Dermis microvascular lymphatic vessel endothelial cell (primary cell): Measurements from ENCODE around the gene HRAS. TPM values are rescaled to one million over a fixed set of nuclear protein-coding genes. Genes with fewer than 3 reads are reported as not detected.

Experiments
- DNase-seq, 2 donors: peaks; one replicate each; pipeline versions ENCODE4 v3.0.0 to v3.0.0-alpha.2; 2010; ENCODE audit warnings: low read depth in 2 of 2
- total RNA-seq: library from RNA; depleted of rRNA; stranded (reverse); fragments of >200 nt; gene quantifications from 2 replicates; pipeline ENCODE4 v1.2.1, GENCODE V29; 2014

Gene HRAS
- total RNA-seq, 1 donor from 2014 or later = 50.6 TPM

DNA sequence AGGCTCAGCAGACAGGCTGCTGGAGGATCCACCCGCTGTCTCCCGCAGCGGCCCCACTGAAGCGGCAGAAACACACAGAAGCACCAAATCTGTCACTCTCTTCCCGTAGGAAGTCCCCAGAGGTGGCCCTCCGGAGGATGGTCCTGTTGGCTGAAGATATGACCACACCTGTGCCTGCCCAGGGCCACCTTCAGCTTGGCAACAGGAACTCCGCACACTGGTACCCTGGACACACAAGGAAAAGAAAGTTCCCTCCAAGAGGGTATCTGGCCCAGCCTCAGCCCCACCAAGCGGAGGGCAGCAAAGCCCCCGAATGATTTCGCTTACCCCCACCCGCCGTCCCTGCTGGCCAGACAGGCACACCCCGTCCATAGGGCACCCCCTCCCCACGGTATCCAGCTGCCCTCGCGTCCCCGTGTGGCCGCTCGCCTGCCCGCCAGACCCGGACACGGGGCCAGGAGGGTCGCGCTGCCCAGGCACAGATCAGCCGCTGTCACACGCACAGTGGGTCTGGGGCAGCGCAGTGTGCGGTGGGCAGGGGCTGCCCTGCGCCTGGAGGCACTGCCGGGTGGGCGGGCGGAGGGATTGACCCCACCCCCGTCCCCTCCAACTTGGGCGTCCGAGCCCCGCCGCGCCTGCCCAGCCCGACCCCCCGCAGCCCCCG is 32.4 kb upstream of the HRAS start:
- DNase-seq = no peak

DNA sequence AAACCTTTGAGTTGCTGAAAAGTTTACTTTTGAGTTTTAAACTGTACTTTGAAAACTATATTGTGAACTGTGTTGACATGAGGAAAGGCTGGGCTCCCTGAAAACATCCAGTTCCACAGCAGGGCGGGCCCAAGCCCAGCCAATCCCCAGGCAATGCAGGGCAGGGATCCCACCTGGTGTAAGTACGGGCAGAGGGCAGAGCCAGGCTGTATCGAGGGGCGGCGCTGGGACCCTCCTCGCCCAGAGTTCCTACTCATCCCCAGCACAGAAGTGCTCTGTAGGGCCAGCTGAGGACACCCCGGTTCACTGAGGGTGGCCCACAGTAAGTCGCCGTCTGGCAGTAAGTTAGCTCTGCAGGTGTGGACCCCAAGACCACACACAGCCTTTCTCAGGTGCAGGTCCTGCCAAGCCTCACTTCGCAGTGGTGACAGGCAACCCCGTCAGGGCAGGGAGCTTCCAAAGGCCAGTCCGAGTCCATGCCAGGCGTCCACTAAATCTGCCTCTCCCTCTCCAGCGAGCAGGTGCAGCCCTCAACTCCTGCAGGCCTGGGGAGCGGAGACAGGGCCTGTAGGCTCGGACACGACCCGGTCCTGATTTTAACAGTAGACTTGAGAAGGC is 31.7 kb upstream of the HRAS start:
- DNase-seq = no peak

DNA sequence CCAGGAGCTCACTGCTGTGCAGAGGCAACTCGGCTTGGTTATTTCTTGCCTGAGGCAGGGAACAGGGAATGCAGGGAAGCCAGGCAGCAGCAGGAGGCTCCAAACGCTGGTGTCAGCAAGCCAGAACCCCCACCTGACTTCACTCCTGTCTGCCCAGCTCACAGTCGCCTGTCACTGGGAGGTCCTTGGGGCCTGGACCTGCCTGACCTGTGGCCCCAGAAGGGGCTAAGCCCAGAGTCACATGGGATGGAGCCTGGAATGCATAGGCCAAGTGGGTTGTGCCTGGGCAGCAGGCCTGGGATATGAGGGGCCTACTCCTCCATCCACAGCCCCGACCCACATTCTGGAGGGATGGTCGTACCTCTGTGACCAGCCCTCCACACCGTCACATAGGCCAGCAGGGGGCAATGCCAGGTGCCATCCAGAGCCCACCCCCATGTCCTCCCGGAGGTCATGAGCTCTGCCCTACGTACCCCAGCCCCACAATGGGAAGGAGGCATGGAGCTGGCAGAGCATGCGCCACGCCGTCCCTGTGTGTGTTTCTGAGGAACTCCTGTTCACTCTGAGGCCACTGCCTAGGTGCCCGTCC is 30.6 kb upstream of the HRAS start:
- no peak for DNase-seq

DNA sequence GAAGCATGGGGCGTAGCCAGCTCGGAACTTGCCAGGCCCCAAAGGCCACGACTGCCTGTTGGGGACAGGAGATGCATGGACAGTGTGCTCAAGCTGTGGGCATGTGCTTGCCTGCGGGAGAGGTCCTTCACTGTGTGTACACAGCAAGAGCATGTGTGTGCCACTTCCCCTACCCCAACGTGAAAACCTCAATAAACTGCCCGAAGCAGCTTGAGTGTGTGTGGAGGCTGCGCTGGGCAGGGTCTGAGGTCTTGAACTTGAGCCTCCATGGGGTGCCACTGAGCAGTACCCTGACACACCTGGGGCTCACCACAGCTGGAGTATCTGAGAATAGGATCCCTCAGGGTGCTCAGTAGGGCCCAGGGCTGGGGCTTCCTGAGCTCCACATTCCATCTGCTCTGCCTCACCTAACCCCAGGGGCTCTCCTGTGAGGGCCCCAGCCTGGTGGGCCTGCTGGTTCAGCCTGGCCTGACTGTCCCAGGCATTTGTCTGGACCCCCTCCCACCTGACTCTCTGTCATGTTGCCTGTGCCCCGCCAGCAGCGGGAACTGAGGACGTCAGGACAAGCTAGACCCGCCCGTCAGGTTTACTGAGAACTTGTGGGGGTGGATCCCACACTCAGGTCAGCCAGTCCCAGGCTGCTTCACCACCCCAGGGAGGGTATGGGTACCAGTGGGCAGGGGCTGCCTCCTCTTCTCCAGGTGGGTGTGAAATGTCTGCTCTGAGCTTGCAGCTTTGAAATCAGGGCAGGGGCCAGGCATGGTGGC is 28.6 kb upstream of the HRAS start:
- no peak for DNase-seq

DNA sequence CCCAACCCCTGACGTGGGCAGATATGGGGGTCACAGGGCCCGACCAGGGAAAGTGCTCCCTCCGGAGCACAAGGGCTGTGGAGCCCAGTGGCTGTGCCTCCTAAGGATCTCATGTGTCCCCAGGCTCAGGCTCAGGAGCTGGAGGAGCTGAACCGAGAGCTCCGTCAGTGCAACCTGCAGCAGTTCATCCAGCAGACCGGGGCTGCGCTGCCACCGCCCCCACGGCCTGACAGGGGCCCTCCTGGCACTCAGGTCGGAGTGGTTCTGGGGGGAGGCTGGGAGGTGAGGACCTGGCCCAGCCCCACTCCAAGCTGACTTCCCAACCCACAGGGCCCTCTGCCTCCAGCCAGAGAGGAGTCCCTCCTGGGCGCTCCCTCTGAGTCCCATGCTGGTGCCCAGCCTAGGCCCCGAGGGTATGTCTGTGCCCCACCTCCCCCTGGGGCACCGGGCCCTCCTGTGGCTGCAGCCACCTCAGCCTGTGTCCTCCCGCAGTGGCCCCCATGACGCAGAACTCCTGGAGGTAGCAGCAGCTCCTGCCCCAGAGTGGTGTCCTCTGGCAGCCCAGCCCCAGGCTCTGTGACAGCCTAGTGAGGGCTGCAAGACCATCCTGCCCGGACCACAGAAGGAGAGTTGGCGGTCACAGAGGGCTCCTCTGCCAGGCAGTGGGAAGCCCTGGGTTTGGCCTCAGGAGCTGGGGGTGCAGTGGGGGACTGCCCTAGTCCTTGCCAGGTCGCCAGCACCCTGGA is 27.9 kb upstream of the HRAS start:
- no peak for DNase-seq

DNA sequence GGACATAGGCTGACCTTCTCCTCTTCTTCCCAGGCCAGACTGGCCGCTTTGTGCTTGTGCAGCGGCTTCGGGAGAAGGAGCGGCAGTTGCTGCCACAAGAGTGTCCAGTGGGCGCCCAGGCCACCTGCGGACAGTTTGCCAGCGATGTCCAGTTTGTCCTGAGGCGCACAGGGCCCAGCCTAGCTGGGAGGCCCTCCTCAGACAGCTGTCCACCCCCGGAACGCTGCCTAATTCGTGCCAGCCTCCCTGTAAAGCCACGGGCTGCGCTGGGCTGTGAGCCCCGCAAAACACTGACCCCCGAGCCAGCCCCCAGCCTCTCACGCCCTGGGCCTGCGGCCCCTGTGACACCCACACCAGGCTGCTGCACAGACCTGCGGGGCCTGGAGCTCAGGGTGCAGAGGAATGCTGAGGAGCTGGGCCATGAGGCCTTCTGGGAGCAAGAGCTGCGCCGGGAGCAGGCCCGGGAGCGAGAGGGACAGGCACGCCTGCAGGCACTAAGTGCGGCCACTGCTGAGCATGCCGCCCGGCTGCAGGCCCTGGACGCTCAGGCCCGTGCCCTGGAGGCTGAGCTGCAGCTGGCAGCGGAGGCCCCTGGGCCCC is 26.8 kb upstream of the HRAS start:
- DNase-seq = no peak

DNA sequence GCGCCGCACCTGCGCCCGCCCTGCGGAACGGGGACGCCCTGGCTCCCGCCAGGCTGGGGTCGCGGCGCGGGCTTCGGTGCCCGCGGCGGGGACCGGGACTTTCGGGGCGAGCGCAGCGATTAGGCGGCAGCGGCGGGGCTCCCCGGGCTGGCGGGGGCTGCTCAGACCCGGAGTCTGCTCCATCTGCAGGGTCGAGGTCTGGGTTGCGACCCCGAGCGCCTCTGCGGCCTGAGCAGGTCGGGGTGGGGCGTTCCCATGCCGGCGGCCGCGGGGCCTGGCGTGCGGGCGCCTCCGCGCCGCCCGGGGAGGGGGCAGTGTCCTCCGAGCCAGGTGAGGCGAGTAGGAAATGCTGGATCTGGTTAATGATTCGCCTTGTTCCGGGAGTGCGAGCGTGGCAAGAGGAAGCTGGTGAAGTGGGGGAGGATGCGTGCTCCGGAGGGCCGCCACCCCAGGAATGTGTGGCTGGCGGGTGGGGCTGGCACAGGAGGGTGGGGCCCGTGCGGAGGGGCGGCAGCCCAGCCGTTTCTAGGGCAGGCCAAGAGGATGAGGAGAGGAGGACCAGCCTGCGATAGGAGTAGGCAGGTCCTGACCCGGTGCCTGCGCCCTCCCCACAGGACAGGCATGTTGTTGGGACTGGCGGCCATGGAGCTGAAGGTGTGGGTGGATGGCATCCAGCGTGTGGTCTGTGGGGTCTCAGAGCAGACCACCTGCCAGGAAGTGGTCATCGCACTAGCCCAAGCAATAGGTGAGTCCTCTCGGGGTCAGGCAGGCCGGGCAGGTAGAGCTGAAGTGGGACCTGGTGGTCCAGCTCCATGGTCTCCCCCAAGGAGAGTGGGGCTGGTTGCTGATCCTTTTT is 26.0 kb upstream of the HRAS start:
- peak in 1 of 2 donors; percentile 23 for DNase-seq

DNA sequence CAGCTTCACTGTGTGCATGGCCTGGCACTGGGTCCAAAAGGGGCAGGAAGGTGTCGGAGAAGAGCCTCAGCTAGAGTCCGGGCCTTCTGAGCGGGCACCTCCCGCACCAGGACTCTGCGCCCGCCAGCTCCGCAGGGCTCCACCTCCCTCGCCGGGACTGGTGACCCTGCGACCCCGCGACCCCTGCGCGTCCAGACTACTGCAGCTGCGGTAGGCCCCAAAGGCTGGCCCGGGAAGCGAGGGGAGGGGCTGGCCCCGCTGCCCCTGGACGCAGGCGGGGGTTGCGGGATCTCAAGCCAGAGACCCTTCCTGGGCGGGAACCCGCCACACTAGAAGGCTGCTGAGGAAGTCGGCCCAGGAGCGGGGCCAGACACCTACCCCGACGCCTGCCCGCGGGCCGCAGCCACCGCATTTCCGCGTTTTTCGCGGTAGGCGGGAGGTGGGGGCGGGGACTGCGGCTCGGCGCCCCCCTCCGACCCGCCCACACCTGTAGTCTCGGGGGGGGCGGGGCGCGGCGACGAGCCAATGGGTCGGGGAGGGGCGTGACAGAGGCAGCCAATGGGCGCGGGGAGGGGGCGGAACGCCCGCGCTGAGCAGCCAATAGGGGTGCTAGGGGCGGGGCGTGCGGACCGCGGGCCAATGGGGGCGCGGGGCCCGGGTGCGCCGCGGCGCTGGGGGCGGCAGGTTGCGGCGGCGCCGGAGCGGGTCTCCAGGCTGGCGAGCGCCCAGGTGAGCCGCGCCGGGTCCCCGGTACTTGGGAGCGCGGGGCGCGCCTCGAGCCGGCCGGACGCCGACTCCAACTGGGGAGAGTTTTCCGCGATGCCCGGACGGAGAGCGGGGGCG is 25.1 kb upstream of the HRAS start, which contains the start of the genes LMNTD2 and RASSF7:
LMNTD2 (minus strand) TSS at position 434 of the 843 bp plus-strand sequence; CDS start at position 412, 22 bp downstream.
RASSF7 (plus strand) TSS at position 666 of the 843 bp plus-strand sequence. CDS start 799 bp downstream, outside the sequence.
- DNase-seq = peak; percentile 73 to 93

DNA sequence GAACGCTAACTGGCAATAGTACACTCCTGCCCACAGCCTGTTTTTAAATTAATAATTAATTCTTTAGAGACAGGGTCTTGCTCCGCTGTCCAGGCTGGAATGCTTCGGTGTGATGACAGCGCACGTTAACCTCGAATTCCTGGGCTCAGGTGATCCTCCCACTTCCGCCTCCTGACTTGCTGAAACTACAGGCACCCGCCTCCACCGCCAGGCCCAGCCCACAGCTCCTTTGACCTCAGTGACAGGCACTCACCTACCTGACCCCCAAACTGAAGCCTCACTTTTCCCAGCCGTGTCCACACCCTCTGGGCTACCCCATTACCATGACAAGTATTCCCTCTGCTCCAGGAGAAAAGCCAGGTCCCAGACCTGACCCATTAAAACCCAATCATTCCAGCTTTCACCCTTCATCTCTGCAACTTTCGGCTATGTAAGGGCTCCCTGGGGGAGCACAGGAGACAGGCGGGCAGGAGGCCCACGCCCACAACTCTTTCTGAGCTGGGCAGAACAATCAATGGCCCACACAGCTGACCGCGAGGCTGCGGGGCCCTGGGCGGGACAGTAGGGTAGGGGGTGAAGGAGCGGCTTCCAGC is 24.4 kb upstream of the HRAS start:
- no peak for DNase-seq

DNA sequence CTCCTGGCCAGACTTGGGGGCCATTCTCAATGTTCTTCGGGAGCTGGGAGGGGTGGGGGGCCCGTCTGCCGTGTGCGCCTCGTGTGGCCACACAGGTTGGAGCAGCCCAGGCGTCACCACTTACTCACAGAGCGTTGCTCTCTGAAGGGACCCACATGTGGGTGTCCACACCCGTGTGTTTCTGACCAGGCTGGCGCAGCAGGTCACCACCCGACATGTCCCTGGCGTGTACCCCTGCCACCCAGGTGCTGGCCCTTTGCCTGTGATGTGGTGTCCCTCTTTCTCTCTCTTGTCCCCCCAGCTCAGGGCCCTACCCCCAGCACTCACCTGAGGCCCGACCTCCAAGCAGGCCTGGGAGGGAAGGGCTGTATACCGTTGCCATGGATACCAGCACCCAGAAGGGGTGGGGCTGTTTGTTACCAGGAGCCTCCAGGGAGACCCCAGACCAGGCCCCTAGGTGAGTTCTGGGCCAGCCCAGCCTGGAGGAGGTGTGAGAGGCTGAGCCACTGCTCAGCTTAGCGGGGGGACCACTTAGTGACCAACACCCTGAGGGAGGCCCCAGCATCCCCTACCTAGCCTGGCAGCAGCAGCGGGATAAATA is 23.7 kb upstream of the HRAS start:
- DNase-seq = no peak

DNA sequence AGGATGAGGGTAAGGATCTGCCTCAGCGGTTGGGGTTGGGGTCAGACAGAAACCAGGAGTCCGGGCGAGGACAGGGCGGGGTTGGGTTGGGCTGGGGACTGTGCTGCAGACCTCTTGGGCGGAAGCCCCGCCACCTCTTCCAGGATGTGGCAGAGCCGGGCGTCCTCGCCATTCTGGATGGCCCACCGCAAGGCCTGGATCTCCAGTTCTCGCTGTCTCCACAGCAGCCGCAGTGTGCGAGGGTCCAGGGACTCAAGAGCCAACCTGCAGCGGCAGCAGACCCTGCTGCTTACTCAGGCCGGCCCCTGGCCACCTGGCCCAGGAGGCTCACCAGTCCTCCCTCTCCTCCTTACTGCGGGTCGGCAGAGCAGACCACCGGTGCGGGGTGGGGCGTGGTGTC is 23.1 kb upstream of the HRAS start:
- no peak for DNase-seq

DNA sequence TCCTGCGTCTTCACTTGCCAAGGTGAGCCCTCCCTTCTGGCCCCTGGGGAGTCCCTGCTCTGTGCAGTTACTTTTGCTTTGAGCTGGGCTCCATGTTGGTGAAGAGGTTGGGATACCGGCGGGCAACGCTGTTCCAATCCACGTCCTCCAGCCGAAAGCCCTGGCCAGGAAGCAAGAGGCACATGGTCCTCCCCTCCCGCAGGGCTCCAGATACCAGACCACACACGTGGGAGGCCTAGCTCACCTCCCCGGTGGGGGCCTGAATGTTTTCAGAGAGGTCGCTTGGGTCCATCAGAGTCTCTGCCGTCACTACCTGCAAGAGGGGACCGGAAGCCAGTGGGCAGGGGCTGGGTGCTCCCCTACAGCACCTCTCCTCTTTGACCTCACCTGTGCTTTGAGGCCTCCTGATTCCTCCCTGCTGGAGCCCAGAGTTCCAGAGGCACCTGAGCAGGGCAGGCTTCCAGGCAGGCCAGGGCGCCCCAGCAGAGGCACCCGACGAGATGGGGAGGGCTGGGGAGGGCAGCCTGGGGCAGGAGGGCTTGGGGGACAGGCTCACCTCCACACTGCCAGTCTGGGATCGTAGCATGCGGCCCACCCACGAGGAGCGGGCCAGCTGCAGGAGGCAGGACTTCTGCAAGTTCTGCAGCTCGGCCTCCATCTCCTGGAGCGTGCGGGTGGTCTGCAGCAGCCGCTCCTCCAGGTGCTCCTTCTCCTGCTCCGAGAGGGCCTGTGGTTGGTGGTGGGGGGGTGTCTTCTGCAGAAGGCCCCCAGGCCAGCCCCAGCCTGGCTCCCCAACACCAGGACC is 22.2 kb upstream of the HRAS start:
- DNase-seq = no peak

DNA sequence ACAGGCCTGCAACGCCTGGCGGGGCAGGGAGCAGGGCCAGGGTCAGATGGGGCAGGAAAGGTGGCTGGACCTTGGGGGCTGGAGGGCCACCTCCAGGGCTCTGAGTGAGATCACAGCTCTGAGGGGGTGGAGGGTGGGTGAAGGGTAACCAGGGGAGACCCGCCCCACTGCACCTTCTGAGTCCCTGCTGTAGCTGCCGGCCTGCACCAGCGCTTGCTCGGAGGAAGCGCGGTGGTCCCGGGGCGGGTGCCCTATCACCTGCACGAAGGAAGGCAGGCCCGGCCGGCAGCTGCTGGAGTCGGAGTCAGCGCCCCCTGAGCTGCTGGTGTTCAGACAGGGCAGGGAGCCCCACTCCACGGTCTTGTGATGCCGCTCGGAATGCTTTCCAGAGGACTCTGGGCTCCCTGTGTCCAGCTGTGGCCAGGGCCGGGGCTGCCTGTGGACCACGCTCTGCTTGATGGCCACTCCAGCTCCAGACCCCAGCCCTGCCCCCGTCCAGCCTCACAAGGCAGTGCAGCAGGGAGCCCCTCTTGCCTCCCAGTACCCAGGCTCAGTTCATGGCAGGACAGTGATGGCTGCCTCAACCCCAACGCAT is 21.4 kb upstream of the HRAS start:
- DNase-seq = no peak

DNA sequence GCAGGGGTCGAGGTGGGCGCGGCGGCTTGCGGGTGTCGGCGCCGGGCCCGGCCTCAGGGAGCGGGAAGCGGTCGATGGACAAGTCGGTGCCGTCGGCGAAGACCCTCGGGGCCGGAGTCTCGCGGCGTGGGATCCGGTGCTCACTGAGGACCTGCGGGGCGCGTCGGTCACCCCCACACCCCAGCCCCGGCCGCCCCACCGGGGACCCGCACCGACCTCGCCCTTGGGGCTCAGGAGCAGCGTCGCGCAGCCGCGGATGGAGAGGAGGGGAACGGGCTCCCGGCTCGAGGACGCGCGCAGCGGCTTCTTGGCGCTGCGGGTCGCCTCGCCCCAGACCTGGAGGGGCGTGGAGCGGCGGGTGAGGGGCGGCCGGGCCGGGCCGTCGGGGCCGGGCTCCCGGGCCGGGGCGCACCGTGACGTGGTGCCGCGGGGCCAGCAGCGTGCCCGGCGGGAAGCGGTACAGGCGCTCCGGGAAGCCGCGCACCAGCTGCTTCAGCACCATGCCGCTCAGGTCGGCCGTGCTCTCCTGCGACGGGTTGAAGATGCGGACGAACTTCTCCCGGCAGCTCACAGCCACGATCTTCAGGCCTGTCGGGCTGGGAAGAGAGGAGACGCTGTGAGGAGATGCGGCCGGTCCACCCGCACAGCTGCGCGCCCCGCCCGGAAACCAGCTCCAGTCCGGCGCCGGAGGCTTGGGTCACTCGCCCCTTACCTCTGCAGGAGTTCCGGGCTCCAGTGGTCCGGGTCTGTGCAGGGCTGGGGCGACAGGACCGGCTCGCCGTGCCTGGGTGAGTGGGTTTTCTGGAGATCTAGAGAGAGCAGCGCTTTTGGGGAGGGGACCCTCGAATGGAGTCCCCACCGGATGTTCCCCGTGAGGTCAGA is 20.6 kb upstream of the HRAS start:
- no peak for DNase-seq

DNA sequence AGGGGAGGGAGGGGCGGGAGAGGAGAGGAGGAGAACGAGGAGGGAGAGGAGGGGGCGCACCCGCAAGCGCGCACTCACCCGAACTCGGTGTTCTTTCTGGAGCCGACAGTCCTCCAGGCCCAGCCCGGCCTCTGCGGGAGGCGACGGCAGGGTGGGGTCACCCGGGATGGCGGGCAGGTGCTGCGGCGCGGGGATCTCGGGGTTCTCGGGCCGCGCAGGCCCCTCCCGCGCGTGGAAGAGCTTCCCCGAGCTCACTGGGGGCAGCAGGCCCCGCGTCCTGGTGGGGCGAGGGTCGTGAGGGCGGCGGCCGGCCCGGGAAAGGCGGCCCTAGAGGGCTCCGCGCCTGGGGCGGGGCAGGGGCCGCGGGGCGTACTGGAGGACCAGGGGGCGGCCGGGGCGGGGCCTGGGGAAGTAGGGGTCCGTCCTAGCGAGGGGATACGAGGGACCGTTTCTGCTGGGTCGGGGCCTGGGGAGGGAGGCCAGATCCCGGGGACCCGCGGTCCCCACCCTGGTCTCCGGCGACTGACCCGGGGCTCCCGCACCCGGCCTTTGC is 19.9 kb upstream of the HRAS start:
- no peak for DNase-seq
